WTC11 (cell line): ENCODE data around the gene OR14J1. TPM values are rescaled to one million over a fixed set of nuclear protein-coding genes. Genes with fewer than 3 reads are reported as not detected.

ENCODE experiments used
- ATAC-seq: fragments of 200-7000 bp; cut with Tn5 transposase; 2 replicates; pipeline ENCODE4 v1.10.0; 2021; ENCODE audit warnings: mild to moderate bottlenecking, moderate library complexity
- CTCF ChIA-PET: fragments of 300-600 bp; sonication (Branson Sonifier 250); formaldehyde crosslinking; loops from one replicate; lab custom pipeline; 2021; ENCODE audit warnings: antibody characterized with exemption; lab: Charles Lee
- POLR2A ChIA-PET: fragments of 350-600 bp; sonication (Branson Sonifier 250); formaldehyde crosslinking; loops from one replicate; lab custom pipeline; 2021; ENCODE audit warnings: antibody characterized with exemption; lab: Charles Lee
- DNase-seq: peaks from one replicate; pipeline ENCODE4 v3.0.0; 2021; ENCODE audit warnings: low spot score
- H3K27ac Mint-ChIP-seq: 2 replicates; pipeline ENCODE4 v1.8.0; 2021; ENCODE audit warnings: mixed read lengths
- H3K27me3 Mint-ChIP-seq: 2 replicates; pipeline ENCODE4 v1.8.0; 2021; ENCODE audit warnings: low read depth, mild to moderate bottlenecking, moderate library complexity, mixed read lengths
- H3K36me3 Mint-ChIP-seq: 2 replicates; pipeline ENCODE4 v1.8.0; 2021; ENCODE audit warnings: mixed read lengths
- H3K4me1 Mint-ChIP-seq: 2 replicates; pipeline ENCODE4 v1.8.0; 2022; ENCODE audit warnings: mixed read lengths
- H3K4me3 Mint-ChIP-seq: 2 replicates; pipeline ENCODE4 v1.8.0; 2021; ENCODE audit warnings: mild to moderate bottlenecking, moderate library complexity, mixed read lengths
- H3K9me3 Mint-ChIP-seq: 2 replicates; pipeline ENCODE4 v1.8.0; 2021; ENCODE audit warnings: mixed read lengths
- MXD4 ChIP-seq: fragments of 250-450 bp; sonication (Bioruptor Pico); IDR thresholded peaks from 2 replicates; pipeline ENCODE4 v1.8.0; 2021; ENCODE audit warnings: mild to moderate bottlenecking, moderate library complexity, borderline replicate concordance
- ZBTB21 ChIP-seq: sonication (generic); formaldehyde crosslinking; IDR thresholded peaks from 2 replicates; pipeline ENCODE4 v1.8.1; 2023; ENCODE audit warnings: mild to moderate bottlenecking, missing genetic modification reagents, borderline replicate concordance
- ZNF219 ChIP-seq: sonication (generic); formaldehyde crosslinking; IDR thresholded peaks from 2 replicates; pipeline ENCODE4 v1.8.0; 2023; ENCODE audit warnings: missing genetic modification reagents, mild to moderate bottlenecking, borderline replicate concordance
- total RNA-seq: library from RNA; stranded (reverse); gene quantifications from 3 replicates; pipeline ENCODE4 v1.2.3, GENCODE V29; 2021
- TF ChIP-seq, protein P1 (sequence below): sonication (generic); formaldehyde crosslinking; IDR thresholded peaks from 2 replicates; pipeline ENCODE4 v1.8.0; 2023; ENCODE audit warnings: missing genetic modification reagents, mild to moderate bottlenecking, borderline replicate concordance
- TF ChIP-seq, protein P2 (sequence below): fragments of 250-450 bp; sonication (Bioruptor Pico); conservative IDR thresholded peaks from 2 replicates; pipeline ENCODE4 v1.9.0; 2021; ENCODE audit warnings: mild to moderate bottlenecking
- TF ChIP-seq, protein P3 (sequence below): sonication (generic); formaldehyde crosslinking; IDR thresholded peaks from 2 replicates; pipeline ENCODE4 v1.8.1; 2023; ENCODE audit warnings: mild to moderate bottlenecking, missing genetic modification reagents
- TF ChIP-seq, protein P4 (sequence below): sonication (generic); formaldehyde crosslinking; IDR thresholded peaks from 2 replicates; pipeline ENCODE4 v1.8.0; 2022; ENCODE audit warnings: mild to moderate bottlenecking, missing genetic modification reagents
- TF ChIP-seq, protein P5 (sequence below): fragments of 250-450 bp; sonication (Bioruptor Pico); IDR thresholded peaks from 2 replicates; pipeline ENCODE4 v1.9.0; 2021; ENCODE audit warnings: mild to moderate bottlenecking

Gene OR14J1
- total RNA-seq, 1 experiment from 2014 or later = not detected

DNA sequence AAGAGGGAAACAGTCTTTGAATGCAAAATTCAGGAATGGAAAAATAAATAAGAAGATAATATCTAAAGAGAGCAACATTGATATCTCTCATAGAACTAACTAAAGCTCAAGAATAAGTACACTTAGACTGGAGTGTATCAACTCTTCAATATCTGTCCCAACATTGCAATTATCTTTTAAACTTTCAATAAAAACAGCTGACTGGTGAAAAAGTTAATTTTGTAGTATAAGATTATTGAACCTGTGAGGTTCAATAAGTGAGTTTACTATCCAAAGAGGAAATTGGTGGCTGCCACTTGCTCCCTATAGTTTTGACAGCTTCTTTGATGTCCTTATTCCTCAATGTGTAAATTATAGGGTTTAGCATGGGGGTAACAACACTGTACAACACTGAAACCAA, 53.5 kb downstream of the OR14J1 start (continued):
- TF ChIP-seq, protein P1, sequence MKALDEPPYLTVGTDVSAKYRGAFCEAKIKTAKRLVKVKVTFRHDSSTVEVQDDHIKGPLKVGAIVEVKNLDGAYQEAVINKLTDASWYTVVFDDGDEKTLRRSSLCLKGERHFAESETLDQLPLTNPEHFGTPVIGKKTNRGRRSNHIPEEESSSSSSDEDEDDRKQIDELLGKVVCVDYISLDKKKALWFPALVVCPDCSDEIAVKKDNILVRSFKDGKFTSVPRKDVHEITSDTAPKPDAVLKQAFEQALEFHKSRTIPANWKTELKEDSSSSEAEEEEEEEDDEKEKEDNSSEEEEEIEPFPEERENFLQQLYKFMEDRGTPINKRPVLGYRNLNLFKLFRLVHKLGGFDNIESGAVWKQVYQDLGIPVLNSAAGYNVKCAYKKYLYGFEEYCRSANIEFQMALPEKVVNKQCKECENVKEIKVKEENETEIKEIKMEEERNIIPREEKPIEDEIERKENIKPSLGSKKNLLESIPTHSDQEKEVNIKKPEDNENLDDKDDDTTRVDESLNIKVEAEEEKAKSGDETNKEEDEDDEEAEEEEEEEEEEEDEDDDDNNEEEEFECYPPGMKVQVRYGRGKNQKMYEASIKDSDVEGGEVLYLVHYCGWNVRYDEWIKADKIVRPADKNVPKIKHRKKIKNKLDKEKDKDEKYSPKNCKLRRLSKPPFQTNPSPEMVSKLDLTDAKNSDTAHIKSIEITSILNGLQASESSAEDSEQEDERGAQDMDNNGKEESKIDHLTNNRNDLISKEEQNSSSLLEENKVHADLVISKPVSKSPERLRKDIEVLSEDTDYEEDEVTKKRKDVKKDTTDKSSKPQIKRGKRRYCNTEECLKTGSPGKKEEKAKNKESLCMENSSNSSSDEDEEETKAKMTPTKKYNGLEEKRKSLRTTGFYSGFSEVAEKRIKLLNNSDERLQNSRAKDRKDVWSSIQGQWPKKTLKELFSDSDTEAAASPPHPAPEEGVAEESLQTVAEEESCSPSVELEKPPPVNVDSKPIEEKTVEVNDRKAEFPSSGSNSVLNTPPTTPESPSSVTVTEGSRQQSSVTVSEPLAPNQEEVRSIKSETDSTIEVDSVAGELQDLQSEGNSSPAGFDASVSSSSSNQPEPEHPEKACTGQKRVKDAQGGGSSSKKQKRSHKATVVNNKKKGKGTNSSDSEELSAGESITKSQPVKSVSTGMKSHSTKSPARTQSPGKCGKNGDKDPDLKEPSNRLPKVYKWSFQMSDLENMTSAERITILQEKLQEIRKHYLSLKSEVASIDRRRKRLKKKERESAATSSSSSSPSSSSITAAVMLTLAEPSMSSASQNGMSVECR (CRISPR knock-in tag) = no peak

DNA sequence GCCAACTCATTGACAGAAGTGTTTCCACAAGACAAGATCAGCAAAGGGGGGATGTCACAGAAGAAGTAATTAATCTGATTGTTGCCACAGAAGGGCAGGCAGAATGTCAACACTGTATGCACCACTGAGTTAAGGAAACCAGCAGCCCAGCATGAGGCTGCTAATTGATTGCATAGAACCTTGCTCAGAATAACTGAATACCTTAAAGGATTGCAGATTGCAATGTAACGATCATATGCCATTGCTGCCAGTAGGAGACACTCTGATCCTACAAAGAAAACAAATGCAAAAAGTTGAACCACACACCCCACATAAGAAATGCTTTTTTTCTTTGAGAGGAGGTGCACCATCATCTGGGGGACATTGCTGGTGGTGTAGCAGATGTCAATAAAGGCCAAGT, 54.1 kb downstream of the OR14J1 start:
- peaks cover 10% of the 10 kb centered on the region for H3K9me3 Mint-ChIP-seq
- peaks cover 9% of the 10 kb centered on the region for H3K4me1 Mint-ChIP-seq
- H3K4me3 Mint-ChIP-seq = no peak overlapping the region
- CTCF ChIA-PET = no interaction called here
- ATAC-seq (peak; percentile 55; the same call in 1 of the 2 replicates), DNase-seq (no peak)
- POLR2A ChIA-PET = no interaction called here
- TF ChIP-seq, protein P2, sequence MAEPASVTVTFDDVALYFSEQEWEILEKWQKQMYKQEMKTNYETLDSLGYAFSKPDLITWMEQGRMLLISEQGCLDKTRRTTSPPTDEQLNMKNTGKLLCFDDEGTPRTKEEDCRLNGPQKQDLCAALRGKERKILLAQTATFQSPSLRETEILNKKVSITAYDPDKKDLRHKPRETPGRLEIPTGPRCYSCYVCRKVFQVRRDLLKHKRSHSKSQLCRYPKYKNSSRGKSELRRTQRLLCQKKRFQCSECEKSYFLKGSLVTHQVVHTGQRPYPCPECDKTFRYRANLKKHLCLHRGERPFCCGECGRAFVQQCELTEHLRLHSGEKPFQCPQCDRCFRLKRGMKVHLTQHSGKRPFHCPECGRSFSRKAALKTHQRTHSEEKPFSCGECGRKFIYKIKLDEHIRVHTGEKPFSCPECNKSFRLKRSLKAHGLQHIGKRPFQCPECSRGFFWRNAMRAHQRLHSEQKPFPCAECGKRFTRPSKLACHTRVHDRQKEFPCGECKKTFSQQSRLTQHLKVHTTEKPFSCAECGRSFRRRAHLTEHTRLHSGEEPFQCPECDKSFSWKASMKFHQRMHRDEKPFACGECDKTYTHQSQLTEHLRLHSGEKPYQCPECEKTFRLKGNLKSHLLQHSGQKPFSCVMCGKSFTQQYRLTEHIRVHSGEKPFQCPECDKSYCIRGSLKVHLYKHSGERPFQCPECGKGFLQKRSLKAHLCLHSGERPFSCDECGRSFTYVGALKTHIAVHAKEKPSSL = no peak
- no peak for TF ChIP-seq MXD4
- TF ChIP-seq, protein P3, sequence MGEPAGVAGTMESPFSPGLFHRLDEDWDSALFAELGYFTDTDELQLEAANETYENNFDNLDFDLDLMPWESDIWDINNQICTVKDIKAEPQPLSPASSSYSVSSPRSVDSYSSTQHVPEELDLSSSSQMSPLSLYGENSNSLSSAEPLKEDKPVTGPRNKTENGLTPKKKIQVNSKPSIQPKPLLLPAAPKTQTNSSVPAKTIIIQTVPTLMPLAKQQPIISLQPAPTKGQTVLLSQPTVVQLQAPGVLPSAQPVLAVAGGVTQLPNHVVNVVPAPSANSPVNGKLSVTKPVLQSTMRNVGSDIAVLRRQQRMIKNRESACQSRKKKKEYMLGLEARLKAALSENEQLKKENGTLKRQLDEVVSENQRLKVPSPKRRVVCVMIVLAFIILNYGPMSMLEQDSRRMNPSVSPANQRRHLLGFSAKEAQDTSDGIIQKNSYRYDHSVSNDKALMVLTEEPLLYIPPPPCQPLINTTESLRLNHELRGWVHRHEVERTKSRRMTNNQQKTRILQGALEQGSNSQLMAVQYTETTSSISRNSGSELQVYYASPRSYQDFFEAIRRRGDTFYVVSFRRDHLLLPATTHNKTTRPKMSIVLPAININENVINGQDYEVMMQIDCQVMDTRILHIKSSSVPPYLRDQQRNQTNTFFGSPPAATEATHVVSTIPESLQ (CRISPR knock-in tag) = no peak
- no peak for TF ChIP-seq ZBTB21 (CRISPR knock-in tag)
- TF ChIP-seq ZNF219 (CRISPR knock-in tag) = no peak
- TF ChIP-seq, protein P4, sequence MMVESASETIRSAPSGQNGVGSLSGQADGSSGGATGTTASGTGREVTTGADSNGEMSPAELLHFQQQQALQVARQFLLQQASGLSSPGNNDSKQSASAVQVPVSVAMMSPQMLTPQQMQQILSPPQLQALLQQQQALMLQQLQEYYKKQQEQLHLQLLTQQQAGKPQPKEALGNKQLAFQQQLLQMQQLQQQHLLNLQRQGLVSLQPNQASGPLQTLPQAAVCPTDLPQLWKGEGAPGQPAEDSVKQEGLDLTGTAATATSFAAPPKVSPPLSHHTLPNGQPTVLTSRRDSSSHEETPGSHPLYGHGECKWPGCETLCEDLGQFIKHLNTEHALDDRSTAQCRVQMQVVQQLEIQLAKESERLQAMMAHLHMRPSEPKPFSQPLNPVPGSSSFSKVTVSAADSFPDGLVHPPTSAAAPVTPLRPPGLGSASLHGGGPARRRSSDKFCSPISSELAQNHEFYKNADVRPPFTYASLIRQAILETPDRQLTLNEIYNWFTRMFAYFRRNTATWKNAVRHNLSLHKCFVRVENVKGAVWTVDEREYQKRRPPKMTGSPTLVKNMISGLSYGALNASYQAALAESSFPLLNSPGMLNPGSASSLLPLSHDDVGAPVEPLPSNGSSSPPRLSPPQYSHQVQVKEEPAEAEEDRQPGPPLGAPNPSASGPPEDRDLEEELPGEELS (CRISPR knock-in tag) = no peak
- TF ChIP-seq, protein P5, sequence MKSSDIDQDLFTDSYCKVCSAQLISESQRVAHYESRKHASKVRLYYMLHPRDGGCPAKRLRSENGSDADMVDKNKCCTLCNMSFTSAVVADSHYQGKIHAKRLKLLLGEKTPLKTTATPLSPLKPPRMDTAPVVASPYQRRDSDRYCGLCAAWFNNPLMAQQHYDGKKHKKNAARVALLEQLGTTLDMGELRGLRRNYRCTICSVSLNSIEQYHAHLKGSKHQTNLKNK (CRISPR knock-in tag) = no peak
- no peak overlapping the region for H3K27ac Mint-ChIP-seq
- H3K36me3 Mint-ChIP-seq = no peaks in the 10 kb centered on the region
- peaks cover 6% of the 10 kb centered on the region for H3K27me3 Mint-ChIP-seq

Other genes starting within 250 kb of the OR14J1 start
- not detected in 3 replicates for gene OR2B3, start 214.4 kb upstream of the OR14J1 start, total RNA-seq
- not detected in 3 replicates for gene OR2J1, start 202.2 kb upstream of the OR14J1 start, total RNA-seq
- 0.30 TPM in 1 of 3 replicates, not detected in the others for gene OR2J3, start 193.6 kb upstream of the OR14J1 start, total RNA-seq
- gene OR2J2, start 130.8 kb upstream of the OR14J1 start, total RNA-seq = not detected in 3 replicates
- gene OR5V1, start 67.2 kb downstream of the OR14J1 start, total RNA-seq = not detected in 3 replicates
- gene OR12D3, start 73.6 kb downstream of the OR14J1 start, total RNA-seq = not detected in 3 replicates
- gene OR12D2, start 93.9 kb downstream of the OR14J1 start, total RNA-seq = not detected in 3 replicates
- gene OR12D1, start 113.2 kb downstream of the OR14J1 start, total RNA-seq = not detected in 3 replicates
- gene OR10C1, start 137.6 kb downstream of the OR14J1 start, total RNA-seq = not detected in 3 replicates
- not detected in 3 replicates for gene OR11A1, start 155.4 kb downstream of the OR14J1 start, total RNA-seq
- not detected in 3 replicates for gene OR2H1, start 155.5 kb downstream of the OR14J1 start, total RNA-seq
- not detected in 3 replicates for gene MAS1L, start 186.3 kb downstream of the OR14J1 start, total RNA-seq